ENCODE measurements around the gene ATP2C1.

- no peak for TF ChIP-seq NR2F6 (CRISPR knock-in tag; IDR thresholded peaks at IDR 0.05)
- no peak for TF ChIP-seq TGIF2 (CRISPR knock-in tag; IDR thresholded peaks at IDR 0.05)
- TF ChIP-seq ZKSCAN1 (IDR thresholded peaks at IDR 0.05; ENCODE audit: low read depth, low read length), result no peak
- TF ChIP-seq, protein P1, sequence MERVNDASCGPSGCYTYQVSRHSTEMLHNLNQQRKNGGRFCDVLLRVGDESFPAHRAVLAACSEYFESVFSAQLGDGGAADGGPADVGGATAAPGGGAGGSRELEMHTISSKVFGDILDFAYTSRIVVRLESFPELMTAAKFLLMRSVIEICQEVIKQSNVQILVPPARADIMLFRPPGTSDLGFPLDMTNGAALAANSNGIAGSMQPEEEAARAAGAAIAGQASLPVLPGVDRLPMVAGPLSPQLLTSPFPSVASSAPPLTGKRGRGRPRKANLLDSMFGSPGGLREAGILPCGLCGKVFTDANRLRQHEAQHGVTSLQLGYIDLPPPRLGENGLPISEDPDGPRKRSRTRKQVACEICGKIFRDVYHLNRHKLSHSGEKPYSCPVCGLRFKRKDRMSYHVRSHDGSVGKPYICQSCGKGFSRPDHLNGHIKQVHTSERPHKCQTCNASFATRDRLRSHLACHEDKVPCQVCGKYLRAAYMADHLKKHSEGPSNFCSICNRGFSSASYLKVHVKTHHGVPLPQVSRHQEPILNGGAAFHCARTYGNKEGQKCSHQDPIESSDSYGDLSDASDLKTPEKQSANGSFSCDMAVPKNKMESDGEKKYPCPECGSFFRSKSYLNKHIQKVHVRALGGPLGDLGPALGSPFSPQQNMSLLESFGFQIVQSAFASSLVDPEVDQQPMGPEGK (CRISPR knock-in tag; IDR thresholded peaks at IDR 0.05; ENCODE audit: borderline replicate concordance), result no peak
- TF ChIP-seq SMARCA5 (IDR thresholded peaks at IDR 0.05), result no peak
These were observed 85.2 kb downstream of the ATP2C1 start for GRCh38 chr3:130979117-130979516.
